Dendritic cell treated with granulocyte-macrophage colony-stimulating factor and Interleukin-4, amounts not matched to agents 40 ng/mL and 50 ng/mL, for 4 days (primary cell): ENCODE results near the gene OAF.

Experiments used
- H3K27ac Mint-ChIP-seq: one replicate; pipeline ENCODE4 v1.8.0; 2022; ENCODE audit warnings: mild to moderate bottlenecking, mixed read lengths
- H3K27me3 Mint-ChIP-seq: one replicate; pipeline ENCODE4 v1.8.0; 2022; ENCODE audit warnings: mild to moderate bottlenecking, mixed read lengths
- H3K36me3 Mint-ChIP-seq: one replicate; pipeline ENCODE4 v1.8.0; 2022; ENCODE audit warnings: low read depth, mixed read lengths
- H3K4me1 Mint-ChIP-seq: one replicate; pipeline ENCODE4 v1.8.0; 2022; ENCODE audit warnings: low read depth, mixed read lengths
- H3K4me3 Mint-ChIP-seq: one replicate; pipeline ENCODE4 v1.8.0; 2022; ENCODE audit warnings: mild to moderate bottlenecking, moderate library complexity, mixed read lengths
- H3K9me3 Mint-ChIP-seq: one replicate; pipeline ENCODE4 v1.8.0; 2022; ENCODE audit warnings: mixed read lengths
- intact Hi-C: fragments of 100-400 bp; cut with micrococcal nuclease; formaldehyde crosslinking; loops from one replicate; pipeline ENCODE4 v1.15.0; 2022

The OAF gene

GRCh38 chr11:120188371-120188770 is 22.5 kb upstream of the OAF start:
- Mint-ChIP-seq H3K27ac (no peak overlapping the region), H3K4me3 (no peak overlapping the region), H3K9me3 (no peaks in the 10 kb centered on the region), H3K27me3 (peaks cover 58% of the 10 kb centered on the region), H3K36me3 (no peaks in the 10 kb centered on the region), H3K4me1 (peaks cover 15% of the 10 kb centered on the region)
- intact Hi-C loops, result no loop called here

GRCh38 chr11:120188811-120189455 is 21.9 kb upstream of the OAF start:
- no peaks in the 10 kb centered on the region for H3K9me3 Mint-ChIP-seq
- intact Hi-C loops, result no loop called here
- peaks cover 15% of the 10 kb centered on the region for H3K4me1 Mint-ChIP-seq
- H3K27ac Mint-ChIP-seq, result no peak overlapping the region
- H3K36me3 Mint-ChIP-seq, result no peaks in the 10 kb centered on the region
- H3K4me3 Mint-ChIP-seq, result no peak overlapping the region
- peaks cover 57% of the 10 kb centered on the region for H3K27me3 Mint-ChIP-seq

- Mint-ChIP-seq H3K9me3 (no peaks in the 10 kb centered on the region), H3K4me1 (peaks cover 15% of the 10 kb centered on the region), H3K27me3 (peaks cover 58% of the 10 kb centered on the region), H3K27ac (no peak overlapping the region), H3K4me3 (no peak overlapping the region), H3K36me3 (no peaks in the 10 kb centered on the region)
- intact Hi-C loops, result no loop called here
Observed at GRCh38 chr11:120191058-120191457, 19.8 kb upstream of the OAF start.

GRCh38 chr11:120192831-120193625 is 17.8 kb upstream of the OAF start:
- Mint-ChIP-seq H3K9me3 (no peaks in the 10 kb centered on the region), H3K4me1 (peaks cover 5% of the 10 kb centered on the region), H3K27ac (no peak overlapping the region), H3K4me3 (no peak overlapping the region), H3K36me3 (no peaks in the 10 kb centered on the region), H3K27me3 (peaks cover 65% of the 10 kb centered on the region)
- intact Hi-C loops, result no loop called here

GRCh38 chr11:120194166-120194565 is 16.7 kb upstream of the OAF start:
- no peaks in the 10 kb centered on the region for H3K9me3 Mint-ChIP-seq
- H3K27ac Mint-ChIP-seq, result no peak overlapping the region
- intact Hi-C loops, result no loop called here

GRCh38 chr11:120195601-120196320 is 15.1 kb upstream of the OAF start:
- Mint-ChIP-seq H3K36me3 (no peaks in the 10 kb centered on the region), H3K9me3 (no peaks in the 10 kb centered on the region), H3K27me3 (peaks cover 56% of the 10 kb centered on the region), H3K27ac (no peak overlapping the region), H3K4me3 (no peak overlapping the region), H3K4me1 (peaks cover 7% of the 10 kb centered on the region)
- intact Hi-C loops, result no loop called here

More at GRCh38 chr11:120194166-120194565, 16.7 kb upstream of the OAF start:
- Mint-ChIP-seq H3K36me3 (no peaks in the 10 kb centered on the region), H3K4me3 (no peak overlapping the region), H3K4me1 (peaks cover 9% of the 10 kb centered on the region), H3K27me3 (peaks cover 57% of the 10 kb centered on the region)

DNA sequence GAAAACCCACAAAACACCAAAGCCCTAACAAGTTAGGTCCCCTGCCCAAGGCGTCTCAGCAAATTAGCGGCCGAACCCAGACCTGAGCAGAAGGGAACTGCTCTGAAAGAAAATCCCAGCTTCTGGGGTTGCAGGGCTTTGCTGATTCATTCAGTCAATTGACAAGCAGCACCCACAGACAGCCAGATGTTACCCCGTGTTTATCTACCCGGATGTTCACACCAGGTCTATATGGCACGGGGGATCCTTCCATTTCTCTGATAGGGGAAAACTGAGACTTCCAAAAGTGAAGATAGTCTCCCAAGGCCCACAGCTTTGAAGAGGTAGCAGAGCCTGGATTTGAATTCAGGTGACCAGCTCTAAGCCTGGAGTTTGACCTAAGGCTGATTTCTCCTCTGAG is 14.0 kb upstream of the OAF start:
- Mint-ChIP-seq H3K27ac (no peak overlapping the region), H3K9me3 (no peaks in the 10 kb centered on the region), H3K27me3 (peaks cover 54% of the 10 kb centered on the region), H3K36me3 (no peaks in the 10 kb centered on the region), H3K4me3 (no peak overlapping the region), H3K4me1 (peaks cover 6% of the 10 kb centered on the region)
- intact Hi-C loops, result no loop called here

- Mint-ChIP-seq H3K36me3 (no peaks in the 10 kb centered on the region), H3K9me3 (no peaks in the 10 kb centered on the region), H3K4me3 (no peak overlapping the region), H3K27ac (no peak overlapping the region), H3K27me3 (peaks cover 51% of the 10 kb centered on the region), H3K4me1 (peaks cover 6% of the 10 kb centered on the region)
- intact Hi-C loops, result no loop called here
Observed at GRCh38 chr11:120197251-120197891, 13.5 kb upstream of the OAF start.

GRCh38 chr11:120197977-120198376 is 12.9 kb upstream of the OAF start:
- peaks cover 6% of the 10 kb centered on the region for H3K4me1 Mint-ChIP-seq
- no peaks in the 10 kb centered on the region for H3K36me3 Mint-ChIP-seq
- no peaks in the 10 kb centered on the region for H3K9me3 Mint-ChIP-seq
- H3K27ac Mint-ChIP-seq, result no peak overlapping the region
- intact Hi-C loops, result no loop called here
- no peak overlapping the region for H3K4me3 Mint-ChIP-seq
- peaks cover 48% of the 10 kb centered on the region for H3K27me3 Mint-ChIP-seq

GRCh38 chr11:120198403-120198786 is 12.4 kb upstream of the OAF start:
- Mint-ChIP-seq H3K9me3 (no peaks in the 10 kb centered on the region), H3K27ac (no peak overlapping the region), H3K4me1 (peaks cover 6% of the 10 kb centered on the region), H3K4me3 (no peak overlapping the region), H3K27me3 (peaks cover 44% of the 10 kb centered on the region), H3K36me3 (no peaks in the 10 kb centered on the region)
- intact Hi-C loops, result no loop called here

DNA sequence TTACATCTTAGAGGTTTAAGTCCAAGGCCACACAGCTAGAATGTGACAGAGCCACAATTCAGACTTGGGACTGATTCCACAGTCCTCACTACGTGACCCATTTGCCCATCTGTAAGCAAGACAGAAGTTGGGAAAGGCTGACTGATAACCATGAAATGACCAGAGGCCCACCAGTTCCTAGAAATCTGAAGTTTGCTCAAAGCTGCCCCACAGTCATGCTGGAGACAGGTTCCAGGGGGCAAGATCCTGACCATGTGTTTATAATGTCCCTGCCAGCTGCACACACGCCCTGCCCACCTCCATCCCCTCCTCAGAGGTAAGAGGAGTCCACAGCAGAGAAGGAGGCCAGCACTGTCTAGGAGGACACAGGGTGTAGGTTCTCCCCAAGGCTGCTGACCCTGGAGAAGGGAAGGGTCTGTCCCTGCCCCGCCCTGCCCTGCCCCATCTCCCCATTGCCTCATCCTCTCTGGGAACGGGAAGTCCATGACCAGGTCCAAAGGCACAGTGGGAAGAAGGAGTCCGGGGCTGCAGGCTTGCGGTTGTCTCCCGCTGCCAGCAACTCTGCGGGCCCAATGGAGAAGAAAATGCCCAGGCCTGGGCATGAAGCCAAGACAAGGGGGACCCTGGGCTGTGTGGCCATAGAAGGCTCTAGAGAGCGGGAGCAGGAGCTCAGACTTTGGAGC is 11.9 kb upstream of the OAF start:
- Mint-ChIP-seq H3K9me3 (no peaks in the 10 kb centered on the region), H3K4me1 (peaks cover 6% of the 10 kb centered on the region), H3K36me3 (no peaks in the 10 kb centered on the region), H3K27ac (no peak overlapping the region), H3K27me3 (peaks cover 42% of the 10 kb centered on the region), H3K4me3 (no peak overlapping the region)
- intact Hi-C loops, result no loop called here

DNA sequence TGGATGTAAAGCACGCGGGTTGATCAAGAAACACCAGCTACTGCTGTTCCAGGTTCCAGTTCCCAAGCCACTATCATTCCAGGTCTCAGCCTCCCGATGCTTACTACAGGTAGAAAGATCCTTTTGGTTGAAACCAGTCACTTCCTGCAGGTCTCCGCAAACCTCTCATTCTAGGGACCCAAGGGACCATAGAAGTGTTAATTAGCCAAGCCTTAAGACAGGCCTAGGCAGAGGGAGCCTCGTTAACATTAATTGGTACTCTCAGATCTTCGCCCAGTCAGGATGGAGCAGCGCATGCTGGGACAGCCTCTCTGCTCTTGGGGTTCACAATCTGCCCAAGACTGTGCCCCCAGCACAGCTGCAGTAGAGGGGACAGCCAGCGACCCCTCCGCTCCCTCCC is 11.2 kb upstream of the OAF start:
- no peak overlapping the region for H3K27ac Mint-ChIP-seq
- peaks cover 41% of the 10 kb centered on the region for H3K27me3 Mint-ChIP-seq
- intact Hi-C loops, result no loop called here
- no peaks in the 10 kb centered on the region for H3K9me3 Mint-ChIP-seq
- H3K4me3 Mint-ChIP-seq, result no peak overlapping the region
- peaks cover 6% of the 10 kb centered on the region for H3K4me1 Mint-ChIP-seq
- H3K36me3 Mint-ChIP-seq, result no peaks in the 10 kb centered on the region

- Mint-ChIP-seq H3K4me1 (peaks cover 16% of the 10 kb centered on the region), H3K27me3 (peaks cover 41% of the 10 kb centered on the region), H3K36me3 (no peaks in the 10 kb centered on the region), H3K27ac (no peak overlapping the region), H3K4me3 (no peak overlapping the region), H3K9me3 (no peaks in the 10 kb centered on the region)
- intact Hi-C loops, result no loop called here
Observed at GRCh38 chr11:120200677-120201076, 10.2 kb upstream of the OAF start.
